Mucosa of rectum (tissue), 2 donors: ENCODE results near the gene HSF5.
A peak's percentile ranks its signal among the peaks of the same experiment; 100 is the strongest.
"Not testable (repeated sequence)": the region's sequence is repeated elsewhere in the genome, so short reads cannot be mapped to it uniquely, and the experiment has no call there.

ENCODE experiments used
- H3K27ac ChIP-seq, 2 donors: one replicate each; pipeline ENCODE4 v1.7.0; 2013; ENCODE audit warnings: inconsistent platforms in 2 of 2, low read depth in 2 of 2, low read length in 2 of 2
- H3K27me3 ChIP-seq, 2 donors: one replicate each; pipeline ENCODE4 v1.7.0; 2013; ENCODE audit warnings: low read length in 2 of 2; ENCODE audit not compliant: control insufficient read depth in 2 of 2, insufficient read depth in 2 of 2
- H3K36me3 ChIP-seq, 2 donors: one replicate each; pipeline ENCODE4 v1.7.0; 2013; ENCODE audit warnings: low read length in 2 of 2; ENCODE audit not compliant: control insufficient read depth in 2 of 2, insufficient read depth in 2 of 2
- H3K4me1 ChIP-seq, 2 donors: one replicate each; pipeline ENCODE4 v1.7.0; 2013; ENCODE audit warnings: low read length in 2 of 2, mild to moderate bottlenecking in 1 of 2; ENCODE audit not compliant: control insufficient read depth in 2 of 2, insufficient read depth in 2 of 2
- H3K4me3 ChIP-seq, 2 donors: one replicate each; pipeline ENCODE4 v1.7.0; 2013; ENCODE audit warnings: low read length in 2 of 2
- H3K9ac ChIP-seq, 2 donors: one replicate each; pipeline ENCODE4 v1.7.0; 2013; ENCODE audit warnings: low read length in 2 of 2, low read depth in 1 of 2, mild to moderate bottlenecking in 1 of 2
- H3K9me3 ChIP-seq, 2 donors: one replicate each; pipeline ENCODE4 v1.7.0; 2013; ENCODE audit warnings: low read length in 2 of 2; ENCODE audit not compliant: control insufficient read depth in 2 of 2
- donor health status: healthy.
- donor health status: Normal muscosa, but diverticular disease.

HSF5 gene

GRCh38 chr17:58409432-58409831, 78.8 kb downstream of the HSF5 start:
- H3K9me3 ChIP-seq: no peaks in the 10 kb centered on the region
- peaks cover 6 to 25% of the 10 kb centered on the region in 2 donors for H3K4me1 ChIP-seq
- peak overlapping the region in 1 of 2 donors; percentile 47 for H3K9ac ChIP-seq
- H3K27ac ChIP-seq: peak overlapping the region in 1 of 2 donors; percentile 9
- no peak overlapping the region for H3K4me3 ChIP-seq
- H3K36me3 ChIP-seq: peaks cover 0 to 3% of the 10 kb centered on the region in 2 donors
- no peaks in the 10 kb centered on the region for H3K27me3 ChIP-seq

GRCh38 chr17:58403311-58403710, 84.9 kb downstream of the HSF5 start:
- Histone ChIP-seq H3K27me3 (no peaks in the 10 kb centered on the region), H3K4me3 (no peak overlapping the region), H3K9ac (peak overlapping the region in 1 of 2 donors; percentile 34), H3K36me3 (no peaks in the 10 kb centered on the region), H3K4me1 (peaks cover 13 to 34% of the 10 kb centered on the region in 2 donors), H3K9me3 (no peaks in the 10 kb centered on the region), H3K27ac (peak overlapping the region in 1 of 2 donors; percentile 24)

- Histone ChIP-seq H3K4me1 (peaks cover 10 to 37% of the 10 kb centered on the region in 2 donors), H3K4me3 (no peak overlapping the region), H3K9me3 (no peaks in the 10 kb centered on the region), H3K27me3 (no peaks in the 10 kb centered on the region), H3K36me3 (no peaks in the 10 kb centered on the region), H3K27ac (peak overlapping the region in 1 of 2 donors; percentile 38), H3K9ac (peak overlapping the region in 1 of 2 donors; percentile 3)
Observed at GRCh38 chr17:58402679-58403078, 85.5 kb downstream of the HSF5 start.

GRCh38 chr17:58402047-58402446, 86.2 kb downstream of the HSF5 start:
- H3K4me1 ChIP-seq: peaks cover 9 to 37% of the 10 kb centered on the region in 2 donors

GRCh38 chr17:58401287-58401686, 86.9 kb downstream of the HSF5 start:
- Histone ChIP-seq H3K9ac (no peak overlapping the region), H3K36me3 (no peaks in the 10 kb centered on the region), H3K27ac (peak overlapping the region; percentile 38 to 45), H3K4me3 (no peak overlapping the region), H3K9me3 (no peaks in the 10 kb centered on the region), H3K27me3 (no peaks in the 10 kb centered on the region), H3K4me1 (peaks cover 9 to 40% of the 10 kb centered on the region in 2 donors)

More at GRCh38 chr17:58402047-58402446, 86.2 kb downstream of the HSF5 start:
- H3K36me3 ChIP-seq: no peaks in the 10 kb centered on the region
- no peaks in the 10 kb centered on the region for H3K27me3 ChIP-seq
- no peaks in the 10 kb centered on the region for H3K9me3 ChIP-seq
- peak overlapping the region in 1 of 2 donors; percentile 13 for H3K4me3 ChIP-seq
- H3K9ac ChIP-seq: no peak overlapping the region
- H3K27ac ChIP-seq: peak overlapping the region; percentile 38 to 45

GRCh38 chr17:58400826-58401225, 87.4 kb downstream of the HSF5 start:
- Histone ChIP-seq H3K36me3 (no peaks in the 10 kb centered on the region), H3K4me1 (peaks cover 9 to 40% of the 10 kb centered on the region in 2 donors), H3K27ac (peak overlapping the region in 1 of 2 donors; percentile 38), H3K27me3 (no peaks in the 10 kb centered on the region), H3K4me3 (no peak overlapping the region), H3K9me3 (no peaks in the 10 kb centered on the region), H3K9ac (no peak overlapping the region)

GRCh38 chr17:58399974-58400373, 88.2 kb downstream of the HSF5 start:
- no peak overlapping the region for H3K4me3 ChIP-seq
- no peak overlapping the region for H3K27ac ChIP-seq
- H3K9me3 ChIP-seq: no peaks in the 10 kb centered on the region
- no peak overlapping the region for H3K9ac ChIP-seq
- no peaks in the 10 kb centered on the region for H3K27me3 ChIP-seq
- H3K4me1 ChIP-seq: peaks cover 9 to 45% of the 10 kb centered on the region in 2 donors
- no peaks in the 10 kb centered on the region for H3K36me3 ChIP-seq

GRCh38 chr17:58398574-58399266, 89.5 kb downstream of the HSF5 start:
- no peaks in the 10 kb centered on the region for H3K9me3 ChIP-seq
- H3K27me3 ChIP-seq: no peaks in the 10 kb centered on the region
- peaks cover 14 to 48% of the 10 kb centered on the region in 2 donors for H3K4me1 ChIP-seq
- H3K9ac ChIP-seq: no peak overlapping the region
- H3K36me3 ChIP-seq: no peaks in the 10 kb centered on the region
- peak overlapping the region; percentile 40 to 51 for H3K27ac ChIP-seq
- H3K4me3 ChIP-seq: no peak overlapping the region

GRCh38 chr17:58397421-58397820, 90.8 kb downstream of the HSF5 start:
- H3K27ac ChIP-seq, H3K9me3 ChIP-seq, H3K9ac ChIP-seq, H3K4me3 ChIP-seq, H3K36me3 ChIP-seq, H3K27me3 ChIP-seq: not testable (repeated sequence)
- H3K4me1 ChIP-seq: peaks cover 16 to 42% of the 10 kb centered on the region in 2 donors

GRCh38 chr17:58396173-58396572, 92.0 kb downstream of the HSF5 start:
- Histone ChIP-seq H3K9me3 (no peaks in the 10 kb centered on the region), H3K27ac (no peak overlapping the region)

More at GRCh38 chr17:58396173-58396572, 92.0 kb downstream of the HSF5 start:
- Histone ChIP-seq H3K4me1 (peaks cover 17 to 45% of the 10 kb centered on the region in 2 donors), H3K27me3 (no peaks in the 10 kb centered on the region), H3K9ac (peak overlapping the region in 1 of 2 donors; percentile 6), H3K36me3 (no peaks in the 10 kb centered on the region), H3K4me3 (no peak overlapping the region)
